GM12875 (cell line): ENCODE data around the gene ATP11B.

Experiments used
- H3K4me3 ChIP-seq: one replicate; pipeline ENCODE4 v1.5.1; 2011; ENCODE audit warnings: low read depth, low read length, control low read depth
- CTCF ChIP-seq: IDR thresholded peaks from 2 replicates; pipeline ENCODE4 v1.5.1; 2011; ENCODE audit warnings: low read depth, mild to moderate bottlenecking, control low read depth, inconsistent platforms, low read length, moderate library complexity, borderline replicate concordance; ENCODE audit not compliant: insufficient read depth

The ATP11B gene

GRCh38 chr3:182896553-182896952 lies 103.2 kb downstream of the ATP11B start:
- TF ChIP-seq CTCF: no peak
- H3K4me3 ChIP-seq: no peak overlapping the region

GRCh38 chr3:182902236-182902635 lies 108.9 kb downstream of the ATP11B start:
- TF ChIP-seq CTCF: no peak
- H3K4me3 ChIP-seq: no peak overlapping the region

- no peak overlapping the region for H3K4me3 ChIP-seq
- TF ChIP-seq CTCF: no peak
Measured at GRCh38 chr3:182904164-182904563, 110.9 kb downstream of the ATP11B start.

GRCh38 chr3:182905623-182906022 lies 112.3 kb downstream of the ATP11B start:
- no peak for TF ChIP-seq CTCF
- H3K4me3 ChIP-seq: no peak overlapping the region

- no peak for TF ChIP-seq CTCF
Measured at GRCh38 chr3:182906036-182906435, 112.7 kb downstream of the ATP11B start.

GRCh38 chr3:182908471-182908870 lies 115.2 kb downstream of the ATP11B start:
- no peak overlapping the region for H3K4me3 ChIP-seq
- TF ChIP-seq CTCF: no peak

More at GRCh38 chr3:182906036-182906435, 112.7 kb downstream of the ATP11B start:
- no peak overlapping the region for H3K4me3 ChIP-seq

- H3K4me3 ChIP-seq: no peak overlapping the region
- TF ChIP-seq CTCF: no peak
Measured at GRCh38 chr3:182909318-182910040, 116.2 kb downstream of the ATP11B start.
